Measurements from ENCODE around the gene DNAJC12. TPM values are rescaled to one million over a fixed set of nuclear protein-coding genes. Genes with fewer than 3 reads are reported as not detected.
A peak's percentile ranks its signal among the peaks of the same experiment; 100 is the strongest.

DNAJC12 gene
- total RNA-seq, 2 donors from 2014 or later: 1.2 to 5.1 TPM

DNA sequence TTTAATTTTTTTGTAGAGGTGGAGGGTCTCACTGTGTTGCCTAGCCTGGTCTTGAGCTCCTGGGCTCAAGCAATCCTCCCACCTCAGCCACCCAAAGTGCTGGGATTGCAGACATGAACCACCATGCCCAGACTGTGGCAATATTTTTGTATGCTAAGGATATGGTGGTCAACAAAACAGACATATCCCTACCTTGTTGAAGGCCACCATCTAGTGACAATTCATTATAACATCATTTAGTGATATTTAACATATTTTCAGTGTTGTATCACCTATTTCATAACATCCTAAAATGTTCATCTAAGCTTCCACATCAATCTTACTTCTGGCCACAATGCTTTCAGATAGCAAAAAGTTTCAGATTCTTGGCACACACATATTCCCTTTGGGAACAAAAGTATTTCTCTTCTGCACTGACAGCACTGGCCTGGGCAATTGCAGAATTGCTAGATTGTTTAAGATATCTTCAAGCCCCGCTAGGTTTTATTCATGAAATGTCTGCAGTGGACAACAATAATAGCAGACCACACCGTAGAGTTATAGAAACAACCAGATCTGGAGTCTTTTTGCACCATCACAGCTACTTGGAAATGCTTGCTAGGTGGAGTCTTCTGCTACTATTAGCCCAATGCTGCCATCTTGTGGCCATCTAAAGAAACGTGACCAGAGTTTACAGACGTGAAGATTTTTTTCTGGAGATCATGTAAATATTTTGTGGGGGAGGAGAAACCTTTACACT is 58.4 kb downstream of the DNAJC12 start:
- no peaks in the 10 kb centered on the region for H3K27me3 ChIP-seq (replicated peaks; ENCODE audit: insufficient read depth)
- DNase-seq (ENCODE audit: low spot score) (peak; percentile 24), ATAC-seq (ENCODE audit: insufficient number of reproducible peaks, low FRiP score, low read depth) (no peak)
- peaks cover 0 to 8% of the 10 kb centered on the region in 2 donors for H3K4me1 ChIP-seq (ENCODE audit: control insufficient read depth in 1 of 2, low read depth in 2 of 2)
- H3K36me3 ChIP-seq: no peaks in the 10 kb centered on the region
- H3K27ac ChIP-seq: peak overlapping the region in 1 of 2 donors; percentile 6
- H3K9me3 ChIP-seq: no peaks in the 10 kb centered on the region
- peak; percentile 87 for TF ChIP-seq CTCF (IDR thresholded peaks at IDR 0.05)
- peak overlapping the region; percentile 50 for H3K4me3 ChIP-seq

DNA sequence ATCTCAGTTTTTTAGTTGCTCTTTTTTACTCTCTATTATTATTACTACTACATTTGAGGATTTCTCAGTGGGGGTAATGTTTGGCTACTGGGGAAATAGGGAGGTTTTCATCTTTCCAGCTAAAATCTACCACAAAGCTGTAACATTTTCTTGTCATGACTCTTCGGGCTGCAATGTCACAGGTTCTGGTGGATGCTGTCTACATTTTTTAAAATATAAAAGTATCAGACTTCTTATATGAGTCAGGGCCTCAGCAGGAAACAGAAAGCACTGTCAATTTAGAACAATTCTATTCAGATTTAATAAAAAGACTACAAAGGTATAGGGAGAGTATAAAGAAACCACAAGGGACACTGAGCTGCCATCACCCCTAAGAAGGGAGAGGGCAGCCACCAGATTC is 61.6 kb downstream of the DNAJC12 start:
- Histone ChIP-seq H3K4me1 (ENCODE audit: control insufficient read depth in 1 of 2, low read depth in 2 of 2) (peaks cover 0 to 8% of the 10 kb centered on the region in 2 donors), H3K27ac (no peak overlapping the region), H3K4me3 (no peak overlapping the region), H3K36me3 (no peaks in the 10 kb centered on the region), H3K27me3 (replicated peaks; ENCODE audit: insufficient read depth) (no peaks in the 10 kb centered on the region), H3K9me3 (no peaks in the 10 kb centered on the region)
- TF ChIP-seq CTCF (IDR thresholded peaks at IDR 0.05): no peak
- no peak for ATAC-seq (ENCODE audit: insufficient number of reproducible peaks, low FRiP score, low read depth)
- DNase-seq (ENCODE audit: low spot score): no peak

GRCh38 chr10:67775279-67775678 is 62.7 kb downstream of the DNAJC12 start:
- no peaks in the 10 kb centered on the region for H3K9me3 ChIP-seq
- TF ChIP-seq CTCF (IDR thresholded peaks at IDR 0.05): no peak
- no peak overlapping the region for H3K27ac ChIP-seq
- H3K27me3 ChIP-seq (replicated peaks; ENCODE audit: insufficient read depth): no peaks in the 10 kb centered on the region
- H3K36me3 ChIP-seq: no peaks in the 10 kb centered on the region
- H3K4me1 ChIP-seq (ENCODE audit: control insufficient read depth in 1 of 2, low read depth in 2 of 2): peaks cover 0 to 8% of the 10 kb centered on the region in 2 donors
- no peak overlapping the region for H3K4me3 ChIP-seq
- no peak for DNase-seq (ENCODE audit: low spot score)
- no peak for ATAC-seq (ENCODE audit: insufficient number of reproducible peaks, low FRiP score, low read depth)

DNA sequence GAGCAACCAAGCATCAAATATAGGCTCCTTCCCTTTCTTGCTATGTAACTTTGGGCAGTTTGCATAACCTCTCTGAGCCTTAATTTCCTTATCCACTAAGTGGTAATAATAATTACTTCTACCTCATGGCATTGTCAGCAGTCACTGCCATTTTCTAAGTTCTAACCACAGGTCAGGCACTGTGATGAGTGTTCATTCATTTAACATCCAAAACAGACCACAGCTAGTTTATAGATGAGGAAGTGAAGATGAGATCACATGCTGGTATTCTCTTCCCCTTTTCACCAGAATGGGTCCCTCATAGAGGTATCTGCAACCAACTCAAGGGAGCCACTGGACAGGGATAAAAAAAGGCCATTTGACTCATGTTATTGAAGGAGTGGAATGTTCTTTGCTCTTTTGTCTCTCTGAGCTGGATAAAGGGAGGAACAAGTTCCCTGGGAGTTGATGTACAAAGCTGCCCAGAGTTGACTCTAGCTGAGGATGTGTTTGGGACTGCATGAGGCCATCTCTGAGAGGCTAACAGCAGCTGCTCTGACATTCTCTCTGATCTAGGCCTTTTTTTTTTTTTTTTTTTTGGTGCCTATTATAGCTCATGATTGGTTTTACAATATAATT is 65.0 kb downstream of the DNAJC12 start:
- Histone ChIP-seq H3K4me3 (no peak overlapping the region), H3K9me3 (no peaks in the 10 kb centered on the region), H3K36me3 (no peaks in the 10 kb centered on the region), H3K27me3 (replicated peaks; ENCODE audit: insufficient read depth) (no peaks in the 10 kb centered on the region), H3K27ac (no peak overlapping the region), H3K4me1 (ENCODE audit: control insufficient read depth in 1 of 2, low read depth in 2 of 2) (no peaks in the 10 kb centered on the region)
- ATAC-seq (ENCODE audit: insufficient number of reproducible peaks, low FRiP score, low read depth) (no peak), DNase-seq (ENCODE audit: low spot score) (no peak)
- no peak for TF ChIP-seq CTCF (IDR thresholded peaks at IDR 0.05)

GRCh38 chr10:67772151-67772550 is 65.8 kb downstream of the DNAJC12 start:
- no peak for DNase-seq (ENCODE audit: low spot score)
- Histone ChIP-seq H3K36me3 (no peaks in the 10 kb centered on the region), H3K27me3 (replicated peaks; ENCODE audit: insufficient read depth) (no peaks in the 10 kb centered on the region), H3K27ac (no peak overlapping the region), H3K9me3 (no peaks in the 10 kb centered on the region), H3K4me3 (no peak overlapping the region), H3K4me1 (ENCODE audit: control insufficient read depth in 1 of 2, low read depth in 2 of 2) (no peaks in the 10 kb centered on the region)
- no peak for ATAC-seq (ENCODE audit: insufficient number of reproducible peaks, low FRiP score, low read depth)
- TF ChIP-seq CTCF (IDR thresholded peaks at IDR 0.05): no peak
